Skeletal muscle cell (primary cell): ENCODE measurements around the gene MAPK1IP1L.
"Not testable (repeated sequence)": the region's sequence is repeated elsewhere in the genome, so short reads cannot be mapped to it uniquely, and the experiment has no call there.

Source experiments
- DNase-seq: peaks from one replicate; pipeline ENCODE4 v3.0.0-alpha.2; 2010; ENCODE audit warnings: low read depth
- H3K4me3 ChIP-seq: 2 replicates; pipeline ENCODE4 v1.5.1; 2011; ENCODE audit warnings: low read depth, mild to moderate bottlenecking, control low read depth, low read length, moderate library complexity

Gene MAPK1IP1L

GRCh38 chr14:55053018-55053417 lies 1.6 kb downstream of the MAPK1IP1L start:
- H3K4me3 ChIP-seq: peak overlapping the region; percentile 91
- DNase-seq: no peak

- peak overlapping the region; percentile 91 for H3K4me3 ChIP-seq
- no peak for DNase-seq
Measured at GRCh38 chr14:55053500-55053899, 2.1 kb downstream of the MAPK1IP1L start.

GRCh38 chr14:55054098-55054497 lies 2.7 kb downstream of the MAPK1IP1L start:
- DNase-seq: no peak
- no peak overlapping the region for H3K4me3 ChIP-seq

- H3K4me3 ChIP-seq: no peak overlapping the region
- no peak for DNase-seq
Measured at GRCh38 chr14:55057919-55058318, 6.5 kb downstream of the MAPK1IP1L start.

- no peak for DNase-seq
- H3K4me3 ChIP-seq: no peak overlapping the region
Measured at GRCh38 chr14:55059333-55059732, 7.9 kb downstream of the MAPK1IP1L start.

- no peak overlapping the region for H3K4me3 ChIP-seq
- no peak for DNase-seq
Measured at GRCh38 chr14:55062517-55063351, 11.3 kb downstream of the MAPK1IP1L start.

GRCh38 chr14:55064896-55065295 lies 13.4 kb downstream of the MAPK1IP1L start:
- H3K4me3 ChIP-seq, DNase-seq: not testable (repeated sequence)

GRCh38 chr14:55065411-55065810 lies 14.0 kb downstream of the MAPK1IP1L start:
- DNase-seq: no peak
- no peak overlapping the region for H3K4me3 ChIP-seq

- no peak for DNase-seq
- no peak overlapping the region for H3K4me3 ChIP-seq
Measured at GRCh38 chr14:55066223-55066622, 14.8 kb downstream of the MAPK1IP1L start.

- H3K4me3 ChIP-seq: no peak overlapping the region
- no peak for DNase-seq
Measured at GRCh38 chr14:55070981-55071411, 19.5 kb downstream of the MAPK1IP1L start.

- DNase-seq: peak; percentile 60
- no peak overlapping the region for H3K4me3 ChIP-seq
Measured at GRCh38 chr14:55071870-55072640, 20.6 kb downstream of the MAPK1IP1L start.

GRCh38 chr14:55073856-55074255 lies 22.4 kb downstream of the MAPK1IP1L start:
- no peak overlapping the region for H3K4me3 ChIP-seq
- peak; percentile 43 for DNase-seq

- H3K4me3 ChIP-seq: no peak overlapping the region
- peak; percentile 36 for DNase-seq
Measured at GRCh38 chr14:55074662-55075061, 23.2 kb downstream of the MAPK1IP1L start.

- DNase-seq: no peak
- H3K4me3 ChIP-seq: no peak overlapping the region
Measured at GRCh38 chr14:55075628-55076175, 24.3 kb downstream of the MAPK1IP1L start.

GRCh38 chr14:55077170-55078151 lies 26.0 kb downstream of the MAPK1IP1L start:
- no peak overlapping the region for H3K4me3 ChIP-seq
- DNase-seq: peak; percentile 47

- DNase-seq: not testable (repeated sequence)
Measured at GRCh38 chr14:55079961-55080360, 28.5 kb downstream of the MAPK1IP1L start.

GRCh38 chr14:55084401-55085059 lies 33.1 kb downstream of the MAPK1IP1L start:
- no peak overlapping the region for H3K4me3 ChIP-seq
- no peak for DNase-seq

More at GRCh38 chr14:55079961-55080360, 28.5 kb downstream of the MAPK1IP1L start:
- not testable (repeated sequence) for H3K4me3 ChIP-seq

- no peak for DNase-seq
- no peak overlapping the region for H3K4me3 ChIP-seq
Measured at GRCh38 chr14:55085060-55085660, 33.7 kb downstream of the MAPK1IP1L start.
